NT2/D1 (cell line): Measurements from ENCODE around the gene ATG4D.
"Not testable (repeated sequence)": the region's sequence is repeated elsewhere in the genome, so short reads cannot be mapped to it uniquely, and the experiment has no call there.

Source experiments
- YY1 ChIP-seq: IDR thresholded peaks from 2 replicates; pipeline ENCODE4 v1.6.1; 2011; ENCODE audit not compliant: insufficient read length, insufficient read depth
- ZNF274 ChIP-seq: IDR thresholded peaks from 2 replicates; pipeline ENCODE4 v1.6.1; 2011; ENCODE audit warnings: mild to moderate bottlenecking, low read depth, low read length

GRCh38 chr19:10526887-10527286, 16.8 kb upstream of the ATG4D start:
- not testable (repeated sequence) for TF ChIP-seq YY1, ZNF274
